Hepatocyte (in vitro differentiated cells): ENCODE measurements around the gene MED15. TPM values are rescaled to one million over a fixed set of nuclear protein-coding genes. Genes with fewer than 3 reads are reported as not detected.
"Not testable (repeated sequence)": the region's sequence is repeated elsewhere in the genome, so short reads cannot be mapped to it uniquely, and the experiment has no call there.

Experiments
- DNase-seq: peaks from one replicate; pipeline ENCODE4 v3.0.0-alpha.2; 2016; ENCODE audit warnings: low spot score
- H2AFZ ChIP-seq: fragments of 200-600 bp; sonication (generic); 2 replicates; pipeline ENCODE4 v1.6.0; 2016; ENCODE audit warnings: antibody characterized with exemption, mild to moderate bottlenecking
- H3K27ac ChIP-seq: fragments of 200-600 bp; sonication (generic); 2 replicates; pipeline ENCODE4 v1.5.1; 2016; ENCODE audit warnings: mild to moderate bottlenecking
- H3K27me3 ChIP-seq: fragments of 200-600 bp; sonication (generic); 2 replicates; pipeline ENCODE4 v1.6.1; 2016
- H3K36me3 ChIP-seq: fragments of 200-600 bp; sonication (generic); replicated peaks from 2 replicates; pipeline ENCODE4 v1.5.1; 2016; ENCODE audit warnings: low read depth; ENCODE audit not compliant: insufficient read depth
- H3K4me1 ChIP-seq: fragments of 200-600 bp; sonication (generic); 2 replicates; pipeline ENCODE4 v1.5.1; 2016; ENCODE audit warnings: mild to moderate bottlenecking, moderate library complexity; ENCODE audit not compliant: insufficient read depth
- H3K4me2 ChIP-seq: fragments of 200-600 bp; sonication (generic); 2 replicates; pipeline ENCODE4 v1.6.0; 2016
- H3K4me3 ChIP-seq: fragments of 200-600 bp; sonication (generic); 2 replicates; pipeline ENCODE4 v1.5.1; 2016; ENCODE audit warnings: mild to moderate bottlenecking
- H3K79me2 ChIP-seq: fragments of 200-600 bp; sonication (generic); 2 replicates; pipeline ENCODE4 v1.6.0; 2017; ENCODE audit warnings: mild to moderate bottlenecking
- H3K9me2 ChIP-seq: fragments of 200-600 bp; sonication (generic); replicated peaks from 2 replicates; pipeline ENCODE4 v1.6.0; 2017; ENCODE audit warnings: mild to moderate bottlenecking; ENCODE audit not compliant: insufficient read depth
- H3K9me3 ChIP-seq: fragments of 200-600 bp; sonication (generic); 2 replicates; pipeline ENCODE4 v1.5.1; 2016; ENCODE audit warnings: low read depth, mild to moderate bottlenecking
- H4K20me1 ChIP-seq: fragments of 200-600 bp; sonication (generic); 2 replicates; pipeline ENCODE4 v1.6.0; 2016; ENCODE audit warnings: mild to moderate bottlenecking; ENCODE audit not compliant: insufficient read depth, poor library complexity, severe bottlenecking
- CTCF ChIP-seq: fragments of 200-600 bp; sonication (generic); IDR thresholded peaks from 2 replicates; pipeline ENCODE4 v1.5.1; 2016; ENCODE audit warnings: antibody characterized with exemption, mild to moderate bottlenecking; ENCODE audit not compliant: poor library complexity
- EZH2 ChIP-seq: fragments of 200-600 bp; sonication (generic); IDR thresholded peaks from 2 replicates; pipeline ENCODE4 v1.6.1; 2016; ENCODE audit warnings: antibody characterized with exemption, mild to moderate bottlenecking, borderline replicate concordance
- EZH2phosphoT487 ChIP-seq: fragments of 200-600 bp; sonication (generic); IDR thresholded peaks from one replicate; pipeline ENCODE4 v1.6.1; 2018; ENCODE audit warnings: antibody characterized with exemption, mild to moderate bottlenecking, low read depth, moderate library complexity; ENCODE audit not compliant: unreplicated experiment, severe bottlenecking
- WGBS: methylation state at CpG from one replicate; pipeline ENCODE4 v1.1.6; 2016; ENCODE audit warnings: low lambda C conversion rate; ENCODE audit errors: missing lambda C conversion rate; 5-methylcytosine and 5-hydroxymethylcytosine counted together
- polyA plus RNA-seq: library from polyadenylated mRNA; unstranded; fragments of >200 nt; fragmentation: Nextera tagmentation; extraction: Ambion mirVana; gene quantifications from 2 replicates; pipeline ENCODE4 v1.2.1, GENCODE V29; 2016
- total RNA-seq: library from RNA; depleted of rRNA; stranded (reverse); fragments of >200 nt; gene quantifications from 2 replicates; pipeline ENCODE4 v1.2.3, GENCODE V29; 2014

Gene MED15
- total and polyA plus RNA-seq, 2 experiments from 2014 or later = 31.5 to 53.1 TPM

GRCh38 chr22:20506543-20507252 lies 712 bp upstream of the MED15 start:
- H3K36me3 ChIP-seq = no peaks in the 10 kb centered on the region
- no peaks in the 10 kb centered on the region for H3K27me3 ChIP-seq
- peaks cover 39% of the 10 kb centered on the region for H3K79me2 ChIP-seq
- H3K27ac ChIP-seq = peak overlapping the region; percentile 100
- peaks cover 27% of the 10 kb centered on the region for H4K20me1 ChIP-seq
- H3K9me2 ChIP-seq = no peaks in the 10 kb centered on the region
- H3K4me3 ChIP-seq = no peak overlapping the region
- H3K4me1 ChIP-seq = peaks cover 23% of the 10 kb centered on the region
- 76% methylated on average over 13 of the region's 13 CpGs for WGBS
- TF ChIP-seq EZH2phosphoT487 (no peak), CTCF (no peak), EZH2 (no peak)
- no peak for DNase-seq
- no peaks in the 10 kb centered on the region for H3K9me3 ChIP-seq
- H3K4me2 ChIP-seq = peak overlapping the region; percentile 98
- peak overlapping the region; percentile 62 for H2AFZ ChIP-seq

GRCh38 chr22:20508067-20508755 lies 801 bp downstream of the MED15 start:
- Histone ChIP-seq H3K4me1 (peaks cover 23% of the 10 kb centered on the region), H2AFZ (peak overlapping the region; percentile 66), H3K27ac (peak overlapping the region; percentile 100), H3K4me2 (peak overlapping the region; percentile 98), H4K20me1 (peaks cover 41% of the 10 kb centered on the region), H3K79me2 (peaks cover 54% of the 10 kb centered on the region), H3K4me3 (peak overlapping the region; percentile 94)
- DNase-seq, H3K27me3 ChIP-seq, H3K9me3 ChIP-seq, H3K36me3 ChIP-seq, H3K9me2 ChIP-seq: not testable (repeated sequence)
- WGBS = 4% methylated on average over 21 of the region's 21 CpGs

GRCh38 chr22:20508815-20509271 lies 1.4 kb downstream of the MED15 start:
- 51% methylated on average over 10 of the region's 10 CpGs for WGBS
- Histone ChIP-seq H4K20me1 (peaks cover 48% of the 10 kb centered on the region), H3K27me3 (no peaks in the 10 kb centered on the region), H3K4me3 (peak overlapping the region; percentile 94), H3K4me2 (peak overlapping the region; percentile 98), H3K9me2 (no peaks in the 10 kb centered on the region), H3K36me3 (no peaks in the 10 kb centered on the region), H3K79me2 (peaks cover 60% of the 10 kb centered on the region), H3K27ac (peak overlapping the region; percentile 100), H3K9me3 (no peaks in the 10 kb centered on the region), H2AFZ (no peak overlapping the region), H3K4me1 (peaks cover 23% of the 10 kb centered on the region)
- TF ChIP-seq EZH2phosphoT487 = no peak
- TF ChIP-seq CTCF = no peak
- no peak for TF ChIP-seq EZH2
- DNase-seq = no peak

GRCh38 chr22:20509344-20510047 lies 2.1 kb downstream of the MED15 start:
- Histone ChIP-seq H2AFZ (no peak overlapping the region), H3K4me2 (peak overlapping the region; percentile 98), H3K79me2 (peaks cover 67% of the 10 kb centered on the region), H3K9me3 (no peaks in the 10 kb centered on the region), H3K27me3 (no peaks in the 10 kb centered on the region), H3K4me3 (peak overlapping the region; percentile 94), H4K20me1 (peaks cover 54% of the 10 kb centered on the region), H3K9me2 (no peaks in the 10 kb centered on the region), H3K4me1 (peaks cover 24% of the 10 kb centered on the region), H3K36me3 (no peaks in the 10 kb centered on the region), H3K27ac (peak overlapping the region; percentile 100)
- no peak for TF ChIP-seq CTCF
- peak; percentile 94 for DNase-seq
- WGBS = 27% methylated on average over 6 of the region's 7 CpGs
